HepG2 (cell line): ENCODE measurements around the gene IRS1. TPM values are rescaled to one million over a fixed set of nuclear protein-coding genes. Genes with fewer than 3 reads are reported as not detected.

Experiments
- ATAC-seq: fragments of 200-7000 bp; cut with Tn5 transposase; 3 replicates; pipeline ENCODE4 v1.9.1; 2020; ENCODE audit warnings: mild to moderate bottlenecking, moderate library complexity
- BruUV-seq: library from RNA; stranded (reverse); fragments of 400-500 nt; replicated peaks from 2 replicates; lab custom pipeline; 2021; lab: Mats Ljungman, UMichigan
- CTCF ChIA-PET: fragments of 300-600 bp; formaldehyde crosslinking; extraction: SDS; loops from one replicate; lab custom pipeline; 2021; ENCODE audit warnings: low total read pairs, inconsistent platforms, low intra/inter-chr PET ratio; lab: Yijun Ruan, JAX
- POLR2A ChIA-PET: fragments of 350-600 bp; sonication (Branson Sonifier 250); formaldehyde crosslinking; loops from one replicate; lab custom pipeline; 2020; ENCODE audit warnings: antibody characterized with exemption, inconsistent platforms; lab: Yijun Ruan, JAX
- DNase-seq: peaks from one replicate; pipeline ENCODE4 v3.0.0-alpha.2; 2015; ENCODE audit warnings: low spot score
- FAIRE-seq: peaks from 3 replicates; lab custom pipeline; 2011; peaks lifted over from hg19 to GRCh38; lab: Jason Lieb, UNC
- H2AFZ ChIP-seq: one replicate; pipeline ENCODE4 v1.6.1; 2011; ENCODE audit warnings: low read length, inconsistent platforms
- H3K27ac ChIP-seq: fragments of 300-600 bp; 3 replicates; pipeline ENCODE4 v1.8.0; 2011; ENCODE audit warnings: mixed run types, mild to moderate bottlenecking, mixed read lengths, low read length, inconsistent platforms; ENCODE audit not compliant: insufficient read depth; ENCODE audit errors: extremely low read length
- H3K27me3 ChIP-seq, 2 experiments: fragments of 200-600 bp in 1 of 2; 2 replicates in 1 of 2; 3 replicates in 1 of 2; pipeline versions ENCODE4 v1.6.0 to v1.8.0; 2011; ENCODE audit warnings: low read length in 2 of 2, mild to moderate bottlenecking in 2 of 2, moderate library complexity in 2 of 2, inconsistent platforms in 1 of 2; ENCODE audit not compliant: insufficient read depth in 2 of 2, control insufficient read depth in 1 of 2
- H3K36me3 ChIP-seq, 2 experiments: fragments of 200-600 bp in 1 of 2; replicated peaks in 1 of 2; 2 replicates in 1 of 2; 3 replicates in 1 of 2; pipeline versions ENCODE4 v1.5.1 to v1.8.0; 2011; ENCODE audit warnings: low read length in 2 of 2, inconsistent platforms in 1 of 2; ENCODE audit not compliant: insufficient read depth in 2 of 2, control insufficient read depth in 1 of 2
- H3K4me1 ChIP-seq: 2 replicates; pipeline ENCODE4 v1.5.1; 2012; ENCODE audit warnings: low read length, inconsistent platforms; ENCODE audit not compliant: insufficient read depth
- H3K4me2 ChIP-seq: 2 replicates; pipeline ENCODE4 v1.6.0; 2011; ENCODE audit warnings: low read depth, low read length, inconsistent platforms
- H3K4me3 ChIP-seq, 3 experiments: fragments of 200-600 bp in 1 of 3; sonication (generic), shearing (Covaris generic) in 1 of 3; replicated peaks in 1 of 3; 2 replicates each; pipeline ENCODE4 v1.5.1; 2011 to 2016; ENCODE audit warnings: low read length in 3 of 3, inconsistent platforms in 2 of 3, low read depth in 2 of 3, mild to moderate bottlenecking in 2 of 3, control low read depth in 1 of 3, mixed read lengths in 1 of 3; ENCODE audit not compliant: insufficient read depth in 1 of 3
- H3K79me2 ChIP-seq: one replicate; pipeline ENCODE4 v1.6.1; 2011; ENCODE audit warnings: low read length, inconsistent platforms; ENCODE audit not compliant: insufficient read depth
- H3K9ac ChIP-seq: 2 replicates; pipeline ENCODE4 v1.6.0; 2011; ENCODE audit warnings: mild to moderate bottlenecking, low read depth, low read length, inconsistent platforms; ENCODE audit not compliant: insufficient read depth
- H3K9me3 ChIP-seq: 2 replicates; pipeline ENCODE4 v1.5.1; 2012; ENCODE audit warnings: mild to moderate bottlenecking, low read length
- H4K20me1 ChIP-seq: 2 replicates; pipeline ENCODE4 v1.6.0; 2011; ENCODE audit warnings: inconsistent platforms, mild to moderate bottlenecking, low read length, moderate library complexity; ENCODE audit not compliant: insufficient read depth
- DNMT1 ChIP-seq: sonication (generic); formaldehyde crosslinking; IDR thresholded peaks from 2 replicates; pipeline ENCODE4 v1.5.1; 2020; ENCODE audit warnings: mild to moderate bottlenecking, missing genetic modification reagents
- HHEX ChIP-seq: IDR thresholded peaks from 2 replicates; pipeline ENCODE4 v1.6.1; 2016; ENCODE audit warnings: control low read depth
- NFE2L1 ChIP-seq: sonication (generic); formaldehyde crosslinking; IDR thresholded peaks from 2 replicates; pipeline ENCODE4 v1.4.0; 2020; ENCODE audit warnings: missing genetic modification reagents, mild to moderate bottlenecking, borderline replicate concordance
- SIN3A ChIP-seq: IDR thresholded peaks from 2 replicates; pipeline ENCODE4 v1.6.1; 2011; ENCODE audit warnings: low read depth, mild to moderate bottlenecking, control low read depth, low read length, borderline replicate concordance
- SUZ12 ChIP-seq: fragments of 150-350 bp; IDR thresholded peaks from 2 replicates; pipeline ENCODE4 v1.6.1; 2014; ENCODE audit warnings: low read depth, low read length
- TEAD2 ChIP-seq: sonication (generic); formaldehyde crosslinking; IDR thresholded peaks from 2 replicates; pipeline ENCODE4 v1.9.0; 2021; ENCODE audit warnings: missing genetic modification reagents
- ZC3H4 ChIP-seq: sonication (generic); formaldehyde crosslinking; IDR thresholded peaks from 2 replicates; pipeline ENCODE4 v1.4.0; 2020; ENCODE audit warnings: missing genetic modification reagents, borderline replicate concordance
- ZNF317 ChIP-seq: sonication (generic); formaldehyde crosslinking; IDR thresholded peaks from 2 replicates; pipeline ENCODE4 v1.5.0; 2020; ENCODE audit warnings: mild to moderate bottlenecking, missing genetic modification reagents
- ZNF331 ChIP-seq: sonication (generic); formaldehyde crosslinking; IDR thresholded peaks from 2 replicates; pipeline ENCODE4 v1.4.0; 2020; ENCODE audit warnings: missing genetic modification reagents
- ZNF430 ChIP-seq: sonication (generic); formaldehyde crosslinking; IDR thresholded peaks from 2 replicates; pipeline ENCODE4 v1.9.0; 2021; ENCODE audit warnings: mild to moderate bottlenecking, missing genetic modification reagents
- ZNF446 ChIP-seq: sonication (generic); formaldehyde crosslinking; IDR thresholded peaks from 2 replicates; pipeline ENCODE4 v1.5.0; 2020; ENCODE audit warnings: mild to moderate bottlenecking, missing genetic modification reagents
- ZNF569 ChIP-seq: sonication (generic); formaldehyde crosslinking; IDR thresholded peaks from 2 replicates; pipeline ENCODE4 v1.5.0; 2020; ENCODE audit warnings: mild to moderate bottlenecking, missing genetic modification reagents, moderate library complexity, borderline replicate concordance
- ZNF570 ChIP-seq: sonication (generic); formaldehyde crosslinking; IDR thresholded peaks from 2 replicates; pipeline ENCODE4 v1.4.0; 2020; ENCODE audit warnings: mild to moderate bottlenecking, missing genetic modification reagents, borderline replicate concordance
- ZNF775 ChIP-seq: sonication (generic); formaldehyde crosslinking; IDR thresholded peaks from 2 replicates; pipeline ENCODE4 v1.4.0; 2020; ENCODE audit warnings: missing genetic modification reagents, mild to moderate bottlenecking, moderate library complexity, borderline replicate concordance
- ZNF776 ChIP-seq: sonication (generic); formaldehyde crosslinking; IDR thresholded peaks from 2 replicates; pipeline ENCODE4 v1.4.0; 2020; ENCODE audit warnings: mild to moderate bottlenecking, missing genetic modification reagents
- WGBS: methylation state at CpG from one replicate; pipeline ENCODE4 v1.1.6; 2017; ENCODE audit warnings: low lambda C conversion rate; 5-methylcytosine and 5-hydroxymethylcytosine counted together
- in situ Hi-C: cut with HindIII; loops from 2 replicates; pipeline ENCODE4 v1.10.0; 2017; ENCODE audit warnings: low pct_unique_long_range_greater_than_20kb; ENCODE audit not compliant: extremely low pct_ligation_motif_present
- intact Hi-C: fragments of 100-400 bp; cut with micrococcal nuclease; formaldehyde crosslinking; loops from one replicate; pipeline ENCODE4 v1.10.0; 2022; ENCODE audit not compliant: unreplicated experiment
- polyA plus RNA-seq, 8 experiments: library from polyadenylated mRNA; depleted of rRNA in 3 of 8; stranded (reverse) in 7 of 8; unstranded in 1 of 8; fragments of >200 nt; fragmentation: Illumina TruSeq in 4 of 8; extraction: Trizol in 4 of 8; gene quantifications; 2 replicates each; pipeline versions ENCODE4 v1.2.1 to v1.2.3, GENCODE V29; 2011 to 2016; ENCODE audit warnings: low read depth in 4 of 8, missing spikeins in 1 of 8, mixed read lengths in 1 of 8; ENCODE audit not compliant: insufficient read depth in 1 of 8
- total RNA-seq, 5 experiments: library from RNA; depleted of rRNA; stranded (reverse); fragments of >200 nt; fragmentation: Illumina TruSeq; extraction: Trizol; gene quantifications; 2 replicates each; pipeline ENCODE4 v1.2.3, GENCODE V29; 2016; ENCODE audit warnings: low read depth in 1 of 5
- TF ChIP-seq, protein P1 (sequence below): sonication (generic); formaldehyde crosslinking; IDR thresholded peaks from 2 replicates; pipeline ENCODE4 v1.4.0; 2020; ENCODE audit warnings: low read depth, missing genetic modification reagents
- TF ChIP-seq, protein P2 (sequence below): sonication (generic); formaldehyde crosslinking; IDR thresholded peaks from 2 replicates; pipeline ENCODE4 v1.5.0; 2020; ENCODE audit warnings: missing genetic modification reagents, mild to moderate bottlenecking, borderline replicate concordance
- TF ChIP-seq, protein P3 (sequence below): sonication (generic); formaldehyde crosslinking; IDR thresholded peaks from 2 replicates; pipeline ENCODE4 v1.8.1; 2023; ENCODE audit warnings: mild to moderate bottlenecking, moderate library complexity, missing genetic modification reagents
- TF ChIP-seq, protein P4 (sequence below): sonication (generic); formaldehyde crosslinking; IDR thresholded peaks from 2 replicates; pipeline ENCODE4 v1.4.0; 2020; ENCODE audit warnings: mild to moderate bottlenecking, missing genetic modification reagents
- TF ChIP-seq, protein P5 (sequence below): IDR thresholded peaks from 2 replicates; pipeline ENCODE4 v1.6.1; 2016; ENCODE audit warnings: missing biosample characterization, missing genetic modification reagents, low read depth

The IRS1 gene
- total and polyA plus RNA-seq, 2 of the 13 experiments (the other 11 are each of a cell fraction or from before 2014, with no cell fraction given) = 8.7 to 9.0 TPM

DNA sequence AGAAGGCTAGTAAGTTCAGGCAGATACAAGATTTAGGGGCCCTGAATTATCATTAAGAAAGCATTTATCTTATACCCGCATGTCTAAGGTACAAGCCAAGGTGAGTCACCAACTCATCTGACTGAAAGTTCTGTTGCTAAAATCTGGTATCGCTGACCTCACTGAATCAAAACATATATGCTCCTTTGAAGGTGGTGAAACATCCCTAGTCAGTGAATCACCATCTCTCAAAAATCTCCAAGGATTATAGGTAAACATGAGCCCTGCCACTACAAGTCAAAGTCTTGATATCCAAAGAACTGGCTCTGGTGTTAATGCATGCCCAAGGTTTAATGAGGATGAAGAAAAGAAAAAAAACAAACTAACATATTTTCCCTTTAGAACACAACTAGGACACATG, 43.5 kb downstream of the IRS1 start:
- H3K4me3 ChIP-seq = no peak overlapping the region
- no TSS peak for BruUV-seq
- peaks cover 44% of the 10 kb centered on the region for H3K4me1 ChIP-seq
- WGBS = 86% methylated on average over 2 of the region's 2 CpGs
- H3K9me3 ChIP-seq = no peaks in the 10 kb centered on the region
- CTCF ChIA-PET = no interaction called here
- ATAC-seq (no peak), FAIRE-seq (no peak), DNase-seq (peak; percentile 12)
- H3K27ac ChIP-seq = no peak overlapping the region
- intact Hi-C loops = no loop called here
- H3K79me2 ChIP-seq = peaks cover 17% of the 10 kb centered on the region
- H3K36me3 ChIP-seq = no peaks in the 10 kb centered on the region; a peak in 2 of 5 replicates
- POLR2A ChIA-PET = no interaction called here
- TF ChIP-seq ZNF775 (CRISPR knock-in tag) = no peak
- TF ChIP-seq ZNF570 = no peak
- no peak for TF ChIP-seq ZNF430
- TF ChIP-seq ZNF317 = no peak
- TF ChIP-seq, protein P1, sequence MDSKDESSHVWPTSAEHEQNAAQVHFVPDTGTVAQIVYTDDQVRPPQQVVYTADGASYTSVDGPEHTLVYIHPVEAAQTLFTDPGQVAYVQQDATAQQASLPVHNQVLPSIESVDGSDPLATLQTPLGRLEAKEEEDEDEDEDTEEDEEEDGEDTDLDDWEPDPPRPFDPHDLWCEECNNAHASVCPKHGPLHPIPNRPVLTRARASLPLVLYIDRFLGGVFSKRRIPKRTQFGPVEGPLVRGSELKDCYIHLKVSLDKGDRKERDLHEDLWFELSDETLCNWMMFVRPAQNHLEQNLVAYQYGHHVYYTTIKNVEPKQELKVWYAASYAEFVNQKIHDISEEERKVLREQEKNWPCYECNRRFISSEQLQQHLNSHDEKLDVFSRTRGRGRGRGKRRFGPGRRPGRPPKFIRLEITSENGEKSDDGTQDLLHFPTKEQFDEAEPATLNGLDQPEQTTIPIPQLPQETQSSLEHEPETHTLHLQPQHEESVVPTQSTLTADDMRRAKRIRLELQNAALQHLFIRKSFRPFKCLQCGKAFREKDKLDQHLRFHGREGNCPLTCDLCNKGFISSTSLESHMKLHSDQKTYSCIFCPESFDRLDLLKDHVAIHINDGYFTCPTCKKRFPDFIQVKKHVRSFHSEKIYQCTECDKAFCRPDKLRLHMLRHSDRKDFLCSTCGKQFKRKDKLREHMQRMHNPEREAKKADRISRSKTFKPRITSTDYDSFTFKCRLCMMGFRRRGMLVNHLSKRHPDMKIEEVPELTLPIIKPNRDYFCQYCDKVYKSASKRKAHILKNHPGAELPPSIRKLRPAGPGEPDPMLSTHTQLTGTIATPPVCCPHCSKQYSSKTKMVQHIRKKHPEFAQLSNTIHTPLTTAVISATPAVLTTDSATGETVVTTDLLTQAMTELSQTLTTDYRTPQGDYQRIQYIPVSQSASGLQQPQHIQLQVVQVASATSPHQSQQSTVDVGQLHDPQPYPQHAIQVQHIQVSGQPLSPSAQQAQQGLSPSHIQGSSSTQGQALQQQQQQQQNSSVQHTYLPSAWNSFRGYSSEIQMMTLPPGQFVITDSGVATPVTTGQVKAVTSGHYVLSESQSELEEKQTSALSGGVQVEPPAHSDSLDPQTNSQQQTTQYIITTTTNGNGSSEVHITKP = no peak
- TF ChIP-seq, protein P2, sequence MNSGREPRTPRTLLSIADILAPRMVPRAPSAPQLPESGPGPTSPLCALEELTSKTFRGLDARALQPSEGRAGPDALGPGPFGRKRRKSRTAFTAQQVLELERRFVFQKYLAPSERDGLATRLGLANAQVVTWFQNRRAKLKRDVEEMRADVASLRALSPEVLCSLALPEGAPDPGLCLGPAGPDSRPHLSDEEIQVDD = no peak
- no peak for TF ChIP-seq TEAD2 (CRISPR knock-in tag)
- TF ChIP-seq NFE2L1 = no peak
- no peak for TF ChIP-seq ZNF569 (CRISPR knock-in tag)
- no peak for TF ChIP-seq SIN3A
- TF ChIP-seq, protein P3, sequence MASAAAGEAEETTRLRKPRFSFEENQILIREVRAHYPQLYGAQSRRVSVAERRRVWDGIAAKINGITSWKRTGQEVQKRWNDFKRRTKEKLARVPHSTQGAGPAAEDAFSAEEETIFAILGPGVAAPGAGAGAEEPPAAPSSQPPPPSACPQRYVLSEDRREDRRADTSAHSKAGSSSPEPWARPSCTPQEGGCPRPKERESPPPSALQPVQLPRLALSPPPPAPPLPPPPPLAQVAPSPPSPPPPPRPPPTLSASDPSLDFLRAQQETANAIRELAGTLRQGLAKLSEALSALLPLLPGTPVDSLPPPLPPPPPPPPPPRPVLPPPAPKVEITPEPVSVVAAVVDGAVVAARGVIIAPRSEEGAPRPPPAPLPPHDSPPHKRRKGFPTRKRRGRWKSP (CRISPR knock-in tag) = no peak
- no peak for TF ChIP-seq ZNF331
- no peak for TF ChIP-seq SUZ12
- TF ChIP-seq, protein P4, sequence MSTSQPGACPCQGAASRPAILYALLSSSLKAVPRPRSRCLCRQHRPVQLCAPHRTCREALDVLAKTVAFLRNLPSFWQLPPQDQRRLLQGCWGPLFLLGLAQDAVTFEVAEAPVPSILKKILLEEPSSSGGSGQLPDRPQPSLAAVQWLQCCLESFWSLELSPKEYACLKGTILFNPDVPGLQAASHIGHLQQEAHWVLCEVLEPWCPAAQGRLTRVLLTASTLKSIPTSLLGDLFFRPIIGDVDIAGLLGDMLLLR (CRISPR knock-in tag) = no peak
- TF ChIP-seq ZNF446 (CRISPR knock-in tag) = no peak
- TF ChIP-seq DNMT1 (CRISPR knock-in tag) = no peak
- no peak for TF ChIP-seq ZNF776 (CRISPR knock-in tag)
- TF ChIP-seq, protein P5, sequence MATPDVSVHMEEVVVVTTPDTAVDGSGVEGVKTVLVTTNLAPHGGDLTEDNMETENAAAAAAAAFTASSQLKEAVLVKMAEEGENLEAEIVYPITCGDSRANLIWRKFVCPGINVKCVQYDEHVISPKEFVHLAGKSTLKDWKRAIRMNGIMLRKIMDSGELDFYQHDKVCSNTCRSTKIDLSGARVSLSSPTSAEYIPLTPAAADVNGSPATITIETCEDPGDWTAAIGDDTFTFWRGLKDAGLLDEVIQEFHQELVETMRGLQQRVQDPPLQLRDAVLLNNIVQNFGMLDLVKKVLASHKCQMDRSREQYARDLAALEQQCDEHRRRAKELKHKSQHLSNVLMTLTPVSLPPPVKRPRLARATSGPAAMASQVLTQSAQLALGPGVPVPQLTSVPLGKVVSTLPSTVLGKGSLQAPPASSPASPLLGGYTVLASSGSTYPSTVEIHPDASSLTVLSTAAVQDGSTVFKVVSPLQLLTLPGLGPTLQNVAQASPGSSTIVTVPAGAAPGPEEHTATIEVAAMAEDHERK (CRISPR knock-in tag) = no peak
- TF ChIP-seq ZC3H4 (CRISPR knock-in tag) = no peak
- no peak for TF ChIP-seq HHEX (CRISPR knock-in tag)
- in situ Hi-C loops = no loop called here
- no peaks in the 10 kb centered on the region for H3K27me3 ChIP-seq
- H4K20me1 ChIP-seq = no peaks in the 10 kb centered on the region
- H3K4me2 ChIP-seq = no peak overlapping the region
- no peak overlapping the region for H3K9ac ChIP-seq
- no peak overlapping the region for H2AFZ ChIP-seq
